Measurements from ENCODE around the gene SPEF1. TPM values are rescaled to one million over a fixed set of nuclear protein-coding genes. Genes with fewer than 3 reads are reported as not detected.

The SPEF1 gene
- total and polyA plus RNA-seq, 2 of the 13 experiments (the other 11 are each of a cell fraction or from before 2014, with no cell fraction given), result 0.11 to 0.27 TPM

DNA sequence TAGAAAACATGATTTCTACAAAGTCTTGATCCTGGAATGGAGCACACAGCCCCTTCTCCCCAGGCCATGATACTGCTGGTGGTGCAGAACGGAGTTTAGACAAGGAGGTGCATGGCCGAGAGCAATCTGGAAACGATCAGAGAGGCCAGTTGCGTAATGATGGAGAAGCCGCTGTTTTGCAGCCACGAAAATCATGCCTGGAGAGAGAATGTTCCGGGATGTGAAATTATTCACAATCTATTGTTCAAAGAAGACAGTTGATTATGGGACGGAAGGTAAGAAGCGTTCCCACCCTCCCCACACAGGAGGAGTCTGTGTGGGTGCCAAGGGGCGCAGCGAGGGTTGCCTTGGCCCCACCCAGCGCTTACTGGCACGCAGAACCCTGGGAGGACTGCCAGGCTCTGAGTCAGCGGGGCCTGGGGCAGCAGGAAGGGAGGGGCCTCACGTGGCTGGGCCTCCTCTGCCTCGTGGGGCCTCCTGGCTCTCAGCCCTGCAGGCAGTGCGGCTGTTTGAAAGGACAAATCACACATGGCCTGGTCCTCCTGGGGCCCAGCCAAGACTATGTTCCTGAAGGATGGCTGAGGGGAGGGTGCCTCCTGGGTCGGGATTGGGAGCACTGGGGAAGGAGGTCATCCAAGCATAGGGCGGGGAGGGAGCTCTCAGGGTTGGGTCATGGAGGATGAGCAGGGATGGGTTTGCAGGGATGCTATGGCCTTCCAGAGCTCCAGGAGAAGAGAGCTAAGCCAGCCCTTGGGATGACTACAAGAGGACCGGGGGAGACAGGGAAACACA is 30.4 kb upstream of the SPEF1 start (continued):
- peak; percentile 48; the same call in 1 of the 2 replicates for TF ChIP-seq THAP7 (CRISPR knock-in tag; IDR thresholded peaks at IDR 0.05)
- peak; percentile 84; the same call in 1 of the 2 replicates for TF ChIP-seq ZNF816 (CRISPR knock-in tag; IDR thresholded peaks at IDR 0.05; ENCODE audit: borderline replicate concordance)
- TF ChIP-seq, protein P1, sequence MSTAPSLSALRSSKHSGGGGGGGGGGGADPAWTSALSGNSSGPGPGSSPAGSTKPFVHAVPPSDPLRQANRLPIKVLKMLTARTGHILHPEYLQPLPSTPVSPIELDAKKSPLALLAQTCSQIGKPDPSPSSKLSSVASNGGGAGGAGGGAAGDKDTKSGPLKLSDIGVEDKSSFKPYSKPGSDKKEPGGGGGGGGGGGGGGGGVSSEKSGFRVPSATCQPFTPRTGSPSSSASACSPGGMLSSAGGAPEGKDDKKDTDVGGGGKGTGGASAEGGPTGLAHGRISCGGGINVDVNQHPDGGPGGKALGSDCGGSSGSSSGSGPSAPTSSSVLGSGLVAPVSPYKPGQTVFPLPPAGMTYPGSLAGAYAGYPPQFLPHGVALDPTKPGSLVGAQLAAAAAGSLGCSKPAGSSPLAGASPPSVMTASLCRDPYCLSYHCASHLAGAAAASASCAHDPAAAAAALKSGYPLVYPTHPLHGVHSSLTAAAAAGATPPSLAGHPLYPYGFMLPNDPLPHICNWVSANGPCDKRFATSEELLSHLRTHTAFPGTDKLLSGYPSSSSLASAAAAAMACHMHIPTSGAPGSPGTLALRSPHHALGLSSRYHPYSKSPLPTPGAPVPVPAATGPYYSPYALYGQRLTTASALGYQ (CRISPR knock-in tag; IDR thresholded peaks at IDR 0.05), result peak; percentile 90
- TF ChIP-seq ZSCAN12 (CRISPR knock-in tag; IDR thresholded peaks at IDR 0.05), result peak; percentile 95; the same call in 1 of the 2 replicates
- peak; percentile 99 for TF ChIP-seq ZNF232 (CRISPR knock-in tag; IDR thresholded peaks at IDR 0.05; ENCODE audit: borderline replicate concordance)
- TF ChIP-seq NRL (CRISPR knock-in tag; IDR thresholded peaks at IDR 0.05; ENCODE audit: borderline replicate concordance), result peak; percentile 99
- peak; percentile 90 for TF ChIP-seq ZKSCAN8 (CRISPR knock-in tag; IDR thresholded peaks at IDR 0.05; ENCODE audit: borderline replicate concordance)
- TF ChIP-seq ZMAT3 (CRISPR knock-in tag; conservative IDR thresholded peaks at IDR 0.05), result peak; percentile 94; the same call in 1 of the 2 replicates
- peak; percentile 100 for TF ChIP-seq BORCS8-MEF2B (CRISPR knock-in tag; IDR thresholded peaks at IDR 0.05)
- peak; percentile 98; the same call in 1 of the 2 replicates for TF ChIP-seq ZBTB20 (CRISPR knock-in tag; IDR thresholded peaks at IDR 0.05; ENCODE audit: borderline replicate concordance, low read depth)
- peak; percentile 98 for TF ChIP-seq ZNF772 (CRISPR knock-in tag; IDR thresholded peaks at IDR 0.05)
- no peak; the same call in 1 of the 2 replicates for TF ChIP-seq ZNF672 (CRISPR knock-in tag; IDR thresholded peaks at IDR 0.05)
- TF ChIP-seq SNRNP70 (IDR thresholded peaks at IDR 0.05; ENCODE audit: low read depth, low read length), result no peak
- no peak for TF ChIP-seq ZNF207 (IDR thresholded peaks at IDR 0.05; ENCODE audit: borderline replicate concordance)
- TF ChIP-seq RFXAP (CRISPR knock-in tag; IDR thresholded peaks at IDR 0.05; ENCODE audit: borderline replicate concordance), result peak; percentile 88
- TF ChIP-seq ZNF275 (CRISPR knock-in tag; IDR thresholded peaks at IDR 0.05; ENCODE audit: borderline replicate concordance), result peak; percentile 86; the same call in 1 of the 2 replicates
- no peak for TF ChIP-seq ZNF496 (CRISPR knock-in tag; IDR thresholded peaks at IDR 0.05; ENCODE audit: insufficient replicate concordance)
- TF ChIP-seq HDAC2 (CRISPR knock-in tag; IDR thresholded peaks at IDR 0.05), result peak; percentile 94
- peak; percentile 97; the same call in 1 of the 2 replicates for TF ChIP-seq KLF11 (CRISPR knock-in tag; IDR thresholded peaks at IDR 0.05)
- TF ChIP-seq ZNF230 (CRISPR knock-in tag; IDR thresholded peaks at IDR 0.05), result peak; percentile 91
- TF ChIP-seq CBX5 (CRISPR knock-in tag; IDR thresholded peaks at IDR 0.05; ENCODE audit: borderline replicate concordance), result peak; percentile 95; the same call in 1 of the 2 replicates
- TF ChIP-seq ADNP (CRISPR knock-in tag; IDR thresholded peaks at IDR 0.05), result no peak
- TF ChIP-seq TOPORS (CRISPR knock-in tag; IDR thresholded peaks at IDR 0.05), result peak; percentile 92; the same call in 1 of the 2 replicates
- TF ChIP-seq BRCA1 (CRISPR knock-in tag; IDR thresholded peaks at IDR 0.05), result peak; percentile 92; the same call in 1 of the 2 replicates
- TF ChIP-seq RAD51 (IDR thresholded peaks at IDR 0.05; ENCODE audit: borderline replicate concordance), result no peak
- TF ChIP-seq ASH2L (IDR thresholded peaks at IDR 0.05; ENCODE audit: insufficient read length, low read depth, low read length), result peak; percentile 76
- TF ChIP-seq FOSL2 (CRISPR knock-in tag; IDR thresholded peaks at IDR 0.05), result peak; percentile 99
- TF ChIP-seq STAG1 (CRISPR knock-in tag; IDR thresholded peaks at IDR 0.05), result peak; percentile 22; the same call in 1 of the 2 replicates
